Measurements from ENCODE around the gene EPC2. TPM values are rescaled to one million over a fixed set of nuclear protein-coding genes. Genes with fewer than 3 reads are reported as not detected.

The EPC2 gene
- total RNA-seq, 1 donor from 2014 or later, result 6.5 TPM

- DNase-seq (ENCODE audit: low spot score in 2 of 2), result no peak
- H3K27me3 ChIP-seq, result no peaks in the 10 kb centered on the region
- TF ChIP-seq, protein P1, sequence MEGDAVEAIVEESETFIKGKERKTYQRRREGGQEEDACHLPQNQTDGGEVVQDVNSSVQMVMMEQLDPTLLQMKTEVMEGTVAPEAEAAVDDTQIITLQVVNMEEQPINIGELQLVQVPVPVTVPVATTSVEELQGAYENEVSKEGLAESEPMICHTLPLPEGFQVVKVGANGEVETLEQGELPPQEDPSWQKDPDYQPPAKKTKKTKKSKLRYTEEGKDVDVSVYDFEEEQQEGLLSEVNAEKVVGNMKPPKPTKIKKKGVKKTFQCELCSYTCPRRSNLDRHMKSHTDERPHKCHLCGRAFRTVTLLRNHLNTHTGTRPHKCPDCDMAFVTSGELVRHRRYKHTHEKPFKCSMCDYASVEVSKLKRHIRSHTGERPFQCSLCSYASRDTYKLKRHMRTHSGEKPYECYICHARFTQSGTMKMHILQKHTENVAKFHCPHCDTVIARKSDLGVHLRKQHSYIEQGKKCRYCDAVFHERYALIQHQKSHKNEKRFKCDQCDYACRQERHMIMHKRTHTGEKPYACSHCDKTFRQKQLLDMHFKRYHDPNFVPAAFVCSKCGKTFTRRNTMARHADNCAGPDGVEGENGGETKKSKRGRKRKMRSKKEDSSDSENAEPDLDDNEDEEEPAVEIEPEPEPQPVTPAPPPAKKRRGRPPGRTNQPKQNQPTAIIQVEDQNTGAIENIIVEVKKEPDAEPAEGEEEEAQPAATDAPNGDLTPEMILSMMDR (IDR thresholded peaks at IDR 0.05), result no peak
- peaks cover 0 to 2% of the 10 kb centered on the region in 2 donors for H3K4me1 ChIP-seq
- intact Hi-C loops (cut with DNase I), result no loop called here
- no peaks in the 10 kb centered on the region for H3K36me3 ChIP-seq
- H3K27ac ChIP-seq, result no peak overlapping the region
- H3K4me3 ChIP-seq, result no peak overlapping the region
- H3K9me3 ChIP-seq, result no peaks in the 10 kb centered on the region
Measured at GRCh38 chr2:148623086-148623485, 21.5 kb upstream of the EPC2 start.

DNA sequence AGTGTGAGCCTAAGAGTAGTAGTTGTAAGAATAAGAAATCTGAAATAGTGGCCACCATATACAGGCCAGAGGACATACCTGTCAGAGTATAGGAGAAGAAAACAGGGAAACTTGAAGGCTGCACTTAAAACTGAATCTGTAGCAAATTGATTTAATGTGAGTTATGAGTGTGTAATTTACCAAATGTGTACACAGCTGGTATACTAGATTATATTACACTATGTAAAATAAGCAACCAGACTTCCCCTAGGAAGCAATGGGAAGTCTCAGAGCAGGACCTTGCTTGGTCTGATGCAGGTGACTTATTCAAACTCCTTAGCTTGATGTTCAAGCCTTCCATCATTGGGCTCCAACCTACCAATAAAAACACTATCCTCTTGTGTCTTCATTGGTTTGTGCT is 17.3 kb upstream of the EPC2 start:
- Histone ChIP-seq H3K27me3 (no peaks in the 10 kb centered on the region), H3K27ac (no peak overlapping the region), H3K36me3 (no peaks in the 10 kb centered on the region), H3K4me3 (no peak overlapping the region), H3K4me1 (no peaks in the 10 kb centered on the region), H3K9me3 (no peaks in the 10 kb centered on the region)
- DNase-seq (ENCODE audit: low spot score in 2 of 2), result no peak
- TF ChIP-seq, protein P1 (IDR thresholded peaks at IDR 0.05), result no peak
- intact Hi-C loops (cut with DNase I), result no loop called here

DNA sequence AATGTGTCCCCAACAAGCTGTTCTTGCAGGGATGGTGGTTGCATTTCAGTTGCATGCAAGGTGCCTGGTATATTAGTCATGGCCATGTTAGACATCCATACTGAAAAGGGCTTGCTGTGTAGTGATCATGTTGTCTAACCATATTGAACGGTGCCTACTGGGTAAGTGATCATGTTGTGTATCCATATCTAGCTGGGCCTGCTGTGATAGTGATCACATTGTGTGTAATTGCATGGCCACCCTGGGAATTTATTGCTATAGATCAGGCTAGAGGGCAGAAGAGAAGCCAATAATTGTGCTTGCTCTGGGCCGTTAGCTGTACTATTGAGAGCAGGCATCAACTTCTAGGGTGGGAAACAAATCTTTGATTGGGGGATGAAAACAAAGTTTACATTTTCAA is 9.8 kb upstream of the EPC2 start:
- Histone ChIP-seq H3K36me3 (no peaks in the 10 kb centered on the region), H3K27me3 (no peaks in the 10 kb centered on the region), H3K9me3 (no peaks in the 10 kb centered on the region), H3K4me3 (no peak overlapping the region), H3K4me1 (peaks cover 0 to 6% of the 10 kb centered on the region in 2 donors), H3K27ac (no peak overlapping the region)
- DNase-seq (ENCODE audit: low spot score in 2 of 2), result no peak
- TF ChIP-seq, protein P1 (IDR thresholded peaks at IDR 0.05), result no peak
- intact Hi-C loops (cut with DNase I), result loop anchor here (5.0 kb wide), 1 partner anchor 32 kb away; no protein-coding TSS in a partner anchor

DNA sequence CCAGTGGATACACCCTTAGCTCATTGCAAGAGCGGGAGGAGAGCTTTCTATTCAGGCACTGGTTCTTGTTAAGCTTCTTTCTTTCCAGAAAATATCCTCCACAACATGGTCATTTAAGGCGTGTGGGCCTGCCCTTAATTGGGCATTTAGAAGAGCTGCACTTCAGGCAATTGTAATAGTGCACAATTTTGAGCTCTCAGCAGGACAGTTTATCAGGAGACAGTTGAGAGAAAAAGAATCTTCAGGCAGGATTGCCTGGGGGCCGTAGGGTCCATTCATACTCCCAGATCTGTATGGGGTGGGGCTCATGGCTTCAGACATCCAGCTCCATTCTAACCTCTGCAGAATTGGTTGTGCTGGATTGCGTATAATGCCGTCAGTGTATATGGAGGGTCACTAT is 6.0 kb upstream of the EPC2 start:
- Histone ChIP-seq H3K4me3 (no peak overlapping the region), H3K27ac (no peak overlapping the region), H3K27me3 (no peaks in the 10 kb centered on the region), H3K36me3 (no peaks in the 10 kb centered on the region), H3K4me1 (peaks cover 0 to 14% of the 10 kb centered on the region in 2 donors), H3K9me3 (no peaks in the 10 kb centered on the region)
- TF ChIP-seq, protein P1 (IDR thresholded peaks at IDR 0.05), result no peak
- DNase-seq (ENCODE audit: low spot score in 2 of 2), result no peak
- intact Hi-C loops (cut with DNase I), result loop anchor here (5.0 kb wide), 1 partner anchor 36 kb away; no protein-coding TSS in a partner anchor

DNA sequence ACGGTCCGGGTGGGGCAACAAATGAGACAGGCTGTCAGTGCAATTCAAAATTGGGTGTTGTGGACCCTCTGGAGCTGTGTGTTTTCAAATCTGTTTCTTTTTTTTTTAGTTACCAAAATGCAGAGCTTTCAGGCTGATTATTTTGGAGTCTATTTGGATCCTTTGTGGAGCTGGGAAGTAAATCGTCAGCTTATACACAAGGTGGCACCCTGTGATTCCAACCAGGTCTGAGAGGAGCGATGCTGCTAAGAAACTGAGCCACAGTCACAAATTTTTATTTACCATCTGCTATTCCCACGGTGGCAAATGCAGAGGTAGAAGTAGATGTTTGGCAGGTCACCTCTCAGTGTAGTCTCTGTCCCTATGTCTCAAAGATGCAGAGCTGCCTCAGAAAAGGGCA is 3.8 kb upstream of the EPC2 start:
- no peak overlapping the region for H3K27ac ChIP-seq
- no peaks in the 10 kb centered on the region for H3K27me3 ChIP-seq
- H3K4me1 ChIP-seq, result peaks cover 0 to 11% of the 10 kb centered on the region in 2 donors
- H3K36me3 ChIP-seq, result no peaks in the 10 kb centered on the region
- H3K4me3 ChIP-seq, result no peak overlapping the region
- intact Hi-C loops (cut with DNase I), result loop anchor here (5.0 to 10.0 kb wide), 3 partner anchors 798 to 1844 kb away; partner anchors contain the start of genes MMADHC and RND3
- TF ChIP-seq, protein P1 (IDR thresholded peaks at IDR 0.05), result no peak
- no peaks in the 10 kb centered on the region for H3K9me3 ChIP-seq
- DNase-seq (ENCODE audit: low spot score in 2 of 2), result no peak
